Activated T-cell treated with anti-CD3 and anti-CD28 coated beads for 1 hour (primary cell): ENCODE measurements around the gene VKORC1L1.
"Not testable (repeated sequence)": the region's sequence is repeated elsewhere in the genome, so short reads cannot be mapped to it uniquely, and the experiment has no call there.

ENCODE experiments used
- DNase-seq: peaks from one replicate; pipeline ENCODE4 v3.0.0-alpha.2; 2020; ENCODE audit warnings: low read depth

VKORC1L1 gene

GRCh38 chr7:65885533-65885932 lies 12.7 kb downstream of the VKORC1L1 start:
- DNase-seq, result not testable (repeated sequence)

GRCh38 chr7:65888434-65889156 lies 15.7 kb downstream of the VKORC1L1 start:
- DNase-seq, result not testable (repeated sequence)

GRCh38 chr7:65889722-65890121 lies 16.8 kb downstream of the VKORC1L1 start:
- DNase-seq, result not testable (repeated sequence)

- DNase-seq, result no peak
These were observed 19.3 kb downstream of the VKORC1L1 start for GRCh38 chr7:65892161-65892560.

GRCh38 chr7:65892835-65893234 lies 20.0 kb downstream of the VKORC1L1 start:
- no peak for DNase-seq

GRCh38 chr7:65896279-65896870 lies 23.5 kb downstream of the VKORC1L1 start:
- no peak for DNase-seq

GRCh38 chr7:65897289-65897688 lies 24.4 kb downstream of the VKORC1L1 start:
- DNase-seq, result not testable (repeated sequence)

GRCh38 chr7:65898677-65899447 lies 26.0 kb downstream of the VKORC1L1 start:
- DNase-seq, result not testable (repeated sequence)

- no peak for DNase-seq
These were observed 29.4 kb downstream of the VKORC1L1 start for GRCh38 chr7:65902306-65902705.

- no peak for DNase-seq
These were observed 34.8 kb downstream of the VKORC1L1 start for GRCh38 chr7:65907501-65908198.

GRCh38 chr7:65910237-65910636 lies 37.4 kb downstream of the VKORC1L1 start:
- no peak for DNase-seq

- no peak for DNase-seq
These were observed 39.4 kb downstream of the VKORC1L1 start for GRCh38 chr7:65912237-65912636.

- DNase-seq, result no peak
These were observed 43.2 kb downstream of the VKORC1L1 start for GRCh38 chr7:65915921-65916657.

- no peak for DNase-seq
These were observed 50.4 kb downstream of the VKORC1L1 start for GRCh38 chr7:65923316-65923715.

GRCh38 chr7:65924193-65924592 lies 51.3 kb downstream of the VKORC1L1 start:
- DNase-seq, result no peak

- DNase-seq, result no peak
These were observed 52.2 kb downstream of the VKORC1L1 start for GRCh38 chr7:65925040-65925439.

GRCh38 chr7:65926588-65926987 lies 53.7 kb downstream of the VKORC1L1 start:
- no peak for DNase-seq

GRCh38 chr7:65927489-65928448 lies 54.9 kb downstream of the VKORC1L1 start:
- no peak for DNase-seq

GRCh38 chr7:65931685-65932084 lies 58.8 kb downstream of the VKORC1L1 start:
- DNase-seq, result no peak

- DNase-seq, result no peak
These were observed 64.4 kb downstream of the VKORC1L1 start for GRCh38 chr7:65937296-65937695.
